SK-N-SH (cell line): Measurements from ENCODE around the gene MPZL1. TPM values are rescaled to one million over a fixed set of nuclear protein-coding genes. Genes with fewer than 3 reads are reported as not detected.

Experiments used
- CTCF ChIA-PET: fragments of 300-600, 350-600 bp; formaldehyde crosslinking; extraction: SDS; loops from one replicate; lab custom pipeline; 2021; lab: Yijun Ruan, JAX
- POLR2A ChIA-PET: fragments of 350-600 bp; sonication (Branson Sonifier 250); formaldehyde crosslinking; extraction: SDS; loops from one replicate; lab custom pipeline; 2020; ENCODE audit warnings: antibody characterized with exemption, inconsistent platforms; lab: Yijun Ruan, JAX
- DNase-seq: peaks from one replicate; pipeline ENCODE4 v3.0.0; 2012
- H2AFZ ChIP-seq: fragments of 200-600 bp; sonication (generic); 2 replicates; pipeline ENCODE4 v1.8.1; 2016; ENCODE audit warnings: antibody characterized with exemption, mild to moderate bottlenecking, low read depth
- H3F3A ChIP-seq: fragments of 200-600 bp; sonication (generic); replicated peaks from 2 replicates; pipeline ENCODE3; 2016; ENCODE audit warnings: antibody characterized with exemption, mild to moderate bottlenecking; ENCODE audit not compliant: insufficient read depth
- H3K27ac ChIP-seq, 2 experiments: fragments of 200-500 bp in 1 of 2; fragments of 200-600 bp in 1 of 2; sonication (Bioruptor generic) in 1 of 2; sonication (generic), shearing (Covaris generic) in 1 of 2; 2 replicates each; pipeline versions ENCODE4 v1.5.1 to v1.6.1; 2014 to 2016; ENCODE audit warnings: low read depth in 2 of 2, inconsistent platforms in 1 of 2, low read length in 1 of 2, mild to moderate bottlenecking in 1 of 2, mixed read lengths in 1 of 2
- H3K27me3 ChIP-seq: fragments of 200-600 bp; sonication (generic), shearing (Covaris generic); 2 replicates; pipeline ENCODE4 v1.6.1; 2016; ENCODE audit warnings: mixed run types; ENCODE audit not compliant: insufficient read depth
- H3K36me3 ChIP-seq, 2 experiments: fragments of 200-500 bp in 1 of 2; fragments of 200-600 bp in 1 of 2; sonication (Bioruptor generic) in 1 of 2; sonication (generic) in 1 of 2; replicated peaks in 1 of 2; 2 replicates each; pipeline versions ENCODE3 to v1.5.1; 2014 to 2016; ENCODE audit warnings: low read length in 1 of 2, mild to moderate bottlenecking in 1 of 2; ENCODE audit not compliant: insufficient read depth in 2 of 2, control insufficient read depth in 1 of 2
- H3K4me1 ChIP-seq, 2 experiments: fragments of 200-500 bp in 1 of 2; fragments of 200-600 bp in 1 of 2; sonication (Bioruptor generic) in 1 of 2; sonication (generic), shearing (Covaris generic) in 1 of 2; 2 replicates each; pipeline versions ENCODE4 v1.5.1 to v1.6.1; 2014 to 2016; ENCODE audit warnings: low read depth in 1 of 2, low read length in 1 of 2, mixed run types in 1 of 2; ENCODE audit not compliant: insufficient read depth in 2 of 2, control insufficient read depth in 1 of 2
- H3K4me2 ChIP-seq: fragments of 200-600 bp; sonication (generic), shearing (Covaris generic); 2 replicates; pipeline ENCODE4 v1.6.1; 2017; ENCODE audit warnings: mixed run types
- H3K4me3 ChIP-seq, 2 experiments: fragments of 200-500 bp in 1 of 2; fragments of 200-600 bp in 1 of 2; sonication (Bioruptor generic) in 1 of 2; sonication (generic), shearing (Covaris generic) in 1 of 2; 2 replicates each; pipeline versions ENCODE4 v1.5.1 to v1.8.1; 2014 to 2016; ENCODE audit warnings: low read depth in 2 of 2, inconsistent platforms in 1 of 2, low read length in 1 of 2, mild to moderate bottlenecking in 1 of 2, mixed read lengths in 1 of 2, moderate library complexity in 1 of 2
- H3K79me2 ChIP-seq: fragments of 200-600 bp; sonication (generic); 2 replicates; pipeline ENCODE4 v1.8.1; 2017; ENCODE audit warnings: mild to moderate bottlenecking; ENCODE audit not compliant: insufficient read depth
- H3K9ac ChIP-seq: fragments of 200-600 bp; sonication (generic); 2 replicates; pipeline ENCODE4 v1.6.1; 2017; ENCODE audit warnings: mixed run types
- H3K9me2 ChIP-seq: fragments of 200-600 bp; sonication (generic); 2 replicates; pipeline ENCODE4 v1.6.1; 2017; ENCODE audit warnings: mixed run types
- H3K9me3 ChIP-seq: fragments of 200-600 bp; sonication (generic); 2 replicates; pipeline ENCODE4 v1.6.1; 2017; ENCODE audit warnings: mixed run types, mild to moderate bottlenecking, moderate library complexity
- H4K20me1 ChIP-seq: fragments of 200-600 bp; sonication (generic); 2 replicates; pipeline ENCODE4 v1.6.1; 2017; ENCODE audit warnings: mild to moderate bottlenecking, mixed run types; ENCODE audit not compliant: insufficient read depth
- CTCF ChIP-seq: fragments of 200-600 bp; sonication (generic); IDR thresholded peaks from 2 replicates; pipeline ENCODE4 v1.6.1; 2017; ENCODE audit warnings: antibody characterized with exemption, mild to moderate bottlenecking, moderate library complexity
- ELF1 ChIP-seq: IDR thresholded peaks from 2 replicates; pipeline ENCODE4 v1.4.0; 2012
- FOXJ3 ChIP-seq: sonication (generic); formaldehyde crosslinking; IDR thresholded peaks from 2 replicates; pipeline ENCODE4 v1.5.1; 2020; ENCODE audit warnings: mild to moderate bottlenecking, missing genetic modification reagents
- GABPA ChIP-seq: IDR thresholded peaks from 2 replicates; pipeline ENCODE4 v1.4.0; 2012; ENCODE audit warnings: low read depth, mild to moderate bottlenecking
- GATA2 ChIP-seq: sonication (generic); formaldehyde crosslinking; IDR thresholded peaks from 2 replicates; pipeline ENCODE4 v1.5.0; 2020; ENCODE audit warnings: mild to moderate bottlenecking, missing genetic modification reagents
- JUND ChIP-seq: IDR thresholded peaks from 2 replicates; pipeline ENCODE4 v1.4.0; 2012
- NFIC ChIP-seq: IDR thresholded peaks from 2 replicates; pipeline ENCODE4 v1.4.0; 2012; ENCODE audit warnings: borderline replicate concordance
- NRF1 ChIP-seq: IDR thresholded peaks from 2 replicates; pipeline ENCODE4 v1.6.1; 2012; ENCODE audit warnings: low read depth, mild to moderate bottlenecking, low read length
- RCOR1 ChIP-seq: fragments of 150-350 bp; IDR thresholded peaks from 2 replicates; pipeline ENCODE4 v1.6.1; 2017; ENCODE audit warnings: antibody characterized with exemption, low read length
- RFX5 ChIP-seq: IDR thresholded peaks from 2 replicates; pipeline ENCODE4 v1.6.1; 2012; ENCODE audit warnings: mild to moderate bottlenecking, improper control_type of control experiment, low read length
- RXRA ChIP-seq: IDR thresholded peaks from 2 replicates; pipeline ENCODE4 v1.4.0; 2012; ENCODE audit warnings: low read depth, mild to moderate bottlenecking, borderline replicate concordance
- SMC3 ChIP-seq: IDR thresholded peaks from 2 replicates; pipeline ENCODE4 v1.6.1; 2012; ENCODE audit warnings: low read depth, low read length, improper control_type of control experiment
- USF1 ChIP-seq: IDR thresholded peaks from 2 replicates; pipeline ENCODE4 v1.4.0; 2012; ENCODE audit warnings: low read depth, borderline replicate concordance
- YY1 ChIP-seq: IDR thresholded peaks from 2 replicates; pipeline ENCODE4 v1.4.0; 2012; ENCODE audit warnings: low read depth, mild to moderate bottlenecking
- ZBTB33 ChIP-seq: IDR thresholded peaks from 2 replicates; pipeline ENCODE4 v1.4.0; 2012; ENCODE audit warnings: low read depth, borderline replicate concordance
- WGBS: methylation state at CpG from one replicate; pipeline ENCODE4 v1.1.6; 2017; ENCODE audit warnings: low lambda C conversion rate; 5-methylcytosine and 5-hydroxymethylcytosine counted together
- polyA plus RNA-seq, 3 experiments: library from polyadenylated mRNA; depleted of rRNA; stranded (reverse); fragments of >200 nt; gene quantifications; 2 replicates each; pipeline ENCODE4 v1.2.3, GENCODE V29; 2012

MPZL1 gene
- polyA plus RNA-seq, 1 of the 3 experiments (the other 2 are of a cell fraction), result 27.3 TPM

- no peak for TF ChIP-seq RFX5
- TF ChIP-seq CTCF, result no peak
- TF ChIP-seq YY1, result no peak
- TF ChIP-seq RXRA, result no peak
Observed at GRCh38 chr1:167790117-167790516, 68.3 kb downstream of the MPZL1 start (continued).

- Histone ChIP-seq H3K9me3 (no peaks in the 10 kb centered on the region), H2AFZ (no peak overlapping the region), H3K4me3 (no peak overlapping the region), H3K36me3 (peaks cover 34 to 46% of the 10 kb centered on the region in 2 experiments), H3K27ac (no peak overlapping the region), H3F3A (peaks cover 11% of the 10 kb centered on the region), H3K9ac (no peak overlapping the region), H3K79me2 (no peaks in the 10 kb centered on the region), H3K9me2 (no peaks in the 10 kb centered on the region), H3K27me3 (no peaks in the 10 kb centered on the region), H3K4me1 (peaks cover 0 to 7% of the 10 kb centered on the region in 2 experiments; a peak in 2 of 4 replicates), H4K20me1 (no peaks in the 10 kb centered on the region), H3K4me2 (no peak overlapping the region)
- WGBS, result 76% methylated on average over 5 of the region's 5 CpGs
- ChIA-PET POLR2A (no interaction called here), CTCF (interaction anchor here (0.7 to 1.5 kb wide), 4 partner anchors 10 to 257 kb away, joined by 3 to 4 read pairs (median 3); no protein-coding TSS in a partner anchor)
- TF ChIP-seq NFIC (no peak), USF1 (no peak), GABPA (no peak), RCOR1 (no peak), GATA2 (CRISPR knock-in tag) (no peak), SMC3 (no peak), JUND (no peak), NRF1 (no peak), ZBTB33 (no peak), ELF1 (no peak), FOXJ3 (no peak)
- DNase-seq, result no peak
Observed at GRCh38 chr1:167791281-167792187, 69.8 kb downstream of the MPZL1 start.
